ENCODE measurements around the gene SAXO1.
"Not testable (repeated sequence)": the region's sequence is repeated elsewhere in the genome, so short reads cannot be mapped to it uniquely, and the experiment has no call there.

SAXO1 gene, protein sequence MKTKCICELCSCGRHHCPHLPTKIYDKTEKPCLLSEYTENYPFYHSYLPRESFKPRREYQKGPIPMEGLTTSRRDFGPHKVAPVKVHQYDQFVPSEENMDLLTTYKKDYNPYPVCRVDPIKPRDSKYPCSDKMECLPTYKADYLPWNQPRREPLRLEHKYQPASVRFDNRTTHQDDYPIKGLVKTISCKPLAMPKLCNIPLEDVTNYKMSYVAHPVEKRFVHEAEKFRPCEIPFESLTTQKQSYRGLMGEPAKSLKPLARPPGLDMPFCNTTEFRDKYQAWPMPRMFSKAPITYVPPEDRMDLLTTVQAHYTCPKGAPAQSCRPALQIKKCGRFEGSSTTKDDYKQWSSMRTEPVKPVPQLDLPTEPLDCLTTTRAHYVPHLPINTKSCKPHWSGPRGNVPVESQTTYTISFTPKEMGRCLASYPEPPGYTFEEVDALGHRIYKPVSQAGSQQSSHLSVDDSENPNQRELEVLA

DNA sequence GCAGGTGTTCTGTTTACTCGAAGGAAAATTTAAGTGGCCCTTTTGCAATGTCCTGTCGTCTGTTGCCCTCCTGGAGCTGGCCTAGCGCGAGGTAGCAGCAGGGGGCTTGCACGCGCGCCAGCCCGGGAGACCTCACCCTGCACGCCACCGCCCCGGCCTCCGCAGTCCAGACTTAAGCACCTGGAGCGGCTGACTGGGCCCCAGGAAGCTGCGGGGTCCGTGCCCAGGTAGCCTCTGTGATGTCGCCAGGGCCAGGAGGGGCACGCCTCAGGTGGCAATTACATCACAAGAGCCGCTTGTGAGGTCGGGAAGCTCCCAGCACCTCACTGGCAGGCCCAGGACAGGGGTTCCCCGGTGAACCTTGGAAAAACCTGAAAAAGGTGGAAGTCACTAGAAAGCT, at the start of gene SAXO1:
TSS of gene SAXO1 (minus strand) at position 195 of the 400 bp plus-strand sequence. CDS start 301 bp downstream, outside the sequence.
- no peak for DNase-seq

DNA sequence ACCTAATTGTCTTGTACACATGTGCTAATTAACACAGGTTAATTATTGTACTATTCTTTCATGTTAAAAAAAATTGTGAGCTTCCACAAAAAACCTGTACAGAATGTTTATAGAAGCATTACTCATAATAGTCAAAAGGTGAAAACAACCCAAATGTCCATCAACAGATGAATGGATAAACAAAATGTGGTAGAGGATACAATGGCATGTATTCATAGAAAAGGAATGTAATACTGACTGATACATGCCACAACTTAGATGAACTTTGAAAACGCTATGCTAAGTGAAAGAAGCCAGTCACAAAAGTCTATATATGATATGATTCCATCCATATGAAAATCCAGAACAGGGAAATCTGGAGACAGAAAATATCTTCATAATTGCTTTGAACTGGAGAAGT, 41.8 kb upstream of the SAXO1 start:
- DNase-seq, result no peak

DNA sequence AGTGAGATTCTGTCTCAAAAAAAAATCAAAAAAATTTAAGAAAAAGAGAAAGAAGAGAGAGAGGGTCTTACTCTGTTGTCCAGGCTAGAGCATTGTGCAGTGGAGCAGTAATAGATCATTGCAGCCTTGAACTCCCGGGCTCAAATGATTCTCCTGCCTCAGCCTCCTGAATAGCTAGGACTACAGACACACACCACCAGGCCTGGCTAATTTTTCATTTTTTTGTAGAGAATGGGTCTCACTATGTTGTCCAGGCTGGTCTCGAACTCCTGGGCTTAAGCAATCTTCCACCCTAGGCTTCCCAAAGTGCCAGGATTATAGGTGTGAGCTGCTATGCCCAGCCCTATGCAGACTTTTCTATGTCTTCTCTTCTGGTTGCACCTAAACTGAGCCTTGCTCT, 41.2 kb upstream of the SAXO1 start:
- DNase-seq, result no peak

DNA sequence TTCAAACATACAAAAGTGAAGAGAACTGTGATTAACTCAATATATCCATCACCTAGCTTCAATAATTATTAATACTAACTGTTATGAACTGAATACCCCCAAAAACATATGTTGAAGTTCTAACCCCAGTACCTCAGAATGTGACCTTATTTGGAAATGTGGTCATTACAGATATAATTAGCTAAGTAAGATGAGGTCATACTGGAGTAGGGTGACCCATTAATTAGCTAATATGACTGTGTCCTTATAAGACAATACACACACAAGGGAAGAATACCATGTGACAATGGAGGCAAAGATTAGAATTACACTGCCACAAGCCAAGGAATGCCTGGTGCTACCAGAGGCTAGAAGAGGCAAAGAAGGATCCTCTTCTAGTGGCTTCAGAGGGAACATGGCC, 24.0 kb upstream of the SAXO1 start:
- DNase-seq, result no peak

DNA sequence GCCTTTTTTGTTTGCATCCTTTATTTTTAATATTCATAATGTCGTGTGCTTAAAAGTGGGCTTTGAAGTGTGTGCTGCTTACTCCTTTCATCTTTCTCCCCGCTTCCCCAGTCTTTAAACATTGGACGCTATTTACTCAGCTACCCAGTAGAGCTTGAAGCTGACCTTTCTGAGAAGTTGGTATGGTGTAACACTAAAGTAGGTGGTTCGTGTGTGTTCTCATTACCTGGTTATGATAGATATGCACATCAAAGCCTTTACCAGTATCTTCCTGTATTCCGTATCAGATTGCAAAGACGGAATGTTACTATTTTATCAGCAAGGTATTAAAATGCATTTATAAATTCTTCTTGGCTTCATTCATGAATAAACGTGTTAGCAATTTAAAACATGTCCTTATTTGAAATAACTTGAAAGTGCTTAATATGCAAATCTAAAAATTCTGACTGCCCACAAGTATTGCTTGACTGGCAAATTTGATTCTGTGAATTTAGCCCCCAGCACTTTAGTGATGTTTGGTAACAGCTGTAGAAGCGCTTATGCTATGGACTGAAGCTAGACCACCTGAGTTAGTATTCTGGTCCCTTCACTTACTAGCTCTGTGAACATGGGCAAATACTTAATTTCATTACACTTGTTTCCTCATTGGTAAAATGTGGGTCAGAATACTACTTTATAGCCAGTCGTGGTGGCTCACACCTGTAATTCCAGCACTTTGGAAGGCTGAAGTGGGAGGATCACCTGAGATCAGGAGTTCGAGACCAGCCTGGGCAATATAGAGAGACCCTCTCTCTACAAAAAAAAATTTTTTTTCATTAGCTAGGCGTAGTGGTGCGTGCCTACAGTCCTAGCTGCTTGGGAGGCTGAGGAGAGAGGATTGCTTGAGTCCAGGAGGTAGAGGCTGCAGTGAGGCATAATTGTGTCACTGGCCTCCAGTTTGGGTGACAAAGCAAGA, 17.9 kb upstream of the SAXO1 start:
- DNase-seq, result no peak

DNA sequence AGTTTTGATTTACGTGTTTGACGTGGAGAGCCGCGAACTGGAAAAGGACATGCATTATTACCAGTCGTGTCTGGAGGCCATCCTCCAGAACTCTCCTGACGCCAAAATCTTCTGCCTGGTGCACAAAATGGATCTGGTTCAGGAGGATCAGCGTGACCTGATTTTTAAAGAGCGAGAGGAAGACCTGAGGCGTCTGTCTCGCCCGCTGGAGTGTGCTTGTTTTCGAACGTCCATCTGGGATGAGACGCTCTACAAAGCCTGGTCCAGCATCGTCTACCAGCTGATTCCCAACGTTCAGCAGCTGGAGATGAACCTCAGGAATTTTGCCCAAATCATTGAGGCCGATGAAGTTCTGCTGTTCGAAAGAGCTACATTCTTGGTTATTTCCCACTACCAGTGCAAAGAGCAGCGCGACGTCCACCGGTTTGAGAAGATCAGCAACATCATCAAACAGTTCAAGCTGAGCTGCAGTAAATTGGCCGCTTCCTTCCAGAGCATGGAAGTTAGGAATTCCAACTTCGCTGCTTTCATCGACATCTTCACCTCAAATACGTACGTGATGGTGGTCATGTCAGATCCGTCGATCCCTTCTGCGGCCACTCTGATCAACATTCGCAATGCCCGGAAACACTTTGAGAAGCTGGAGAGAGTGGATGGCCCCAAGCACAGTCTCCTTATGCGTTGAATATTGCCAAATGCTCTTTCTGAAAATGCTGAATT, 17.1 kb upstream of the SAXO1 start:
- peak; percentile 40 for DNase-seq

DNA sequence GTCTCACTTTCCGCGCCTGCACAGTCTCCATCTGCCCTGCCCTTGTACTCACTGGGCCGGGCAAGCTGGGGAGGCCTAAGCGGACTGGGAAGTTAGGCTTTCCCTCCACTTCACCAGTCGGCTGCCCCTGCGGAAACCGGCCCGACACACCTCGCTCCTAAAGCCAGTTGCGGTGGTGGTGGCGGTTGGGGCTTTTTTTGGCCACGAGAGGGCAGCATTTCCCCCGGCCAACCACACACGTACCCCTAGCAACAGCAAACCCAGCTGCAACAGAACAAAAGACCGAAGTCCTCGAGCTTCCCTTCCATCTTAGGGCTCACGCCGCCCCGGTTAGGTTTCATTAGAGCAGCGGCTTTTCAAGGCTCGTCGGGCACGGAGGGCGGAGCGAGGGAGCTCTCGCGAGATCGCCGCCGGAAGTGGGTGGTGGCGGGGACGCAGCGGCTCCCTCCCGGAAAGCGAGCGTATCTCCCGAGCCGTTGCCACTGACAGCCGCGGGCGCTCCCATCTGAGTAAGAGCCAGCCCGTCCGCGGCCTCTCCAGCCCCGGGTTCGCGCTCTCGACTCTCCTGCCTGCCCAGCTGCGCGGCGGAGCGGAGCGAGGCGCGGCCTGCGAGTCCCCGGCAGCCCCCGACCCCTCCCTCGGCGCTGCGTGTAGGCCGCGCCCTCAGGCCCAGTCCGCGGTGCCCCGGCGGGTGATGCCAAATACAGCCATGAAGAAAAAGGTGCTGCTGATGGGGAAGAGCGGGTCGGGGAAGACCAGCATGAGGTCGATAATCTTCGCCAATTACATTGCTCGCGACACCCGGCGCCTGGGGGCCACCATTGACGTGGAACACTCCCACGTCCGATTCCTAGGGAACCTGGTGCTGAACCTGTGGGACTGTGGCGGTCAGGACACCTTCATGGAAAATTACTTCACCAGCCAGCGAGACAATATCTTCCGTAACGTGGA, 16.2 kb upstream of the SAXO1 start, which contains the start of gene RRAGA:
TSS of gene RRAGA (plus strand) at position 462 of the 951 bp plus-strand sequence. CDS start at position 695, 233 bp downstream.
- peak; percentile 95 for DNase-seq

DNA sequence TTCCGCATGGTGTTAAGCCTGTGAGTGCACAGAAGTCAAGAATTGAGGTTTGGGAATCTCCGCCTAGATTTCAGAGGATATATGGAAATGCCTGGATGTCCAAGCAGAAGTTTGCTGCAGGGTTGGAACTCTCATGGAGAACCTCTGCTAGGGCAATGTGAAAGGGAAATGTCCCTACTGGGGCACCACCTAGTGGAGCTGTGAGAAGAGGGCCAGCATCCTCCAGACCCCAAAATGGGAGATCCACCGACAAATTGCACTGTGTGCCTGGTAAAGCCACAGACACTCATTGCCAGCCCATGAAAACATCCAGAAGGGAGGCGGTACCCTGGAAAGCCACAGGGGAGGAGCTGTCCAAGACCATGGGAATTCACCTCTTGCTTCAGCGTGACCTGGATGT, 3.6 kb upstream of the SAXO1 start:
- no peak for DNase-seq

DNA sequence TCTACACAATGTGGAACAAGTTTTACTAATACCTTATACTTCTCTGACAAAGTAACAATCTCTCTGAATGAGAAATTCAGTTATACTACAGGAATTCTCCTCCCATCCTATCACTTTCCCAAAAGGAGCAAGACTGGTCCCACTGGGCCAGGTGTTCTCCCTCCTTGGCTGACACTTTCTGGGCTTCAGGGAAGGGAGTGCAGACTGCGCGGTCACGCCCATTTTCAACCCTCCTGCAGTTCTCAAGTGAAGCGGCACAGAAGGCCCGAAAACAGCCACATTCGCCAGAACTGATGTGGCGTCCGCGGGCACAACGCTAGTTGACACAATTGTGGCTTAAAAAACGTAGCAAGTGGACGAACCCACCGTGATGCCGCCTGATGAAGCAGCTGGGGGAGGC, 603 bp downstream of the SAXO1 start:
- peak; percentile 88 for DNase-seq

DNA sequence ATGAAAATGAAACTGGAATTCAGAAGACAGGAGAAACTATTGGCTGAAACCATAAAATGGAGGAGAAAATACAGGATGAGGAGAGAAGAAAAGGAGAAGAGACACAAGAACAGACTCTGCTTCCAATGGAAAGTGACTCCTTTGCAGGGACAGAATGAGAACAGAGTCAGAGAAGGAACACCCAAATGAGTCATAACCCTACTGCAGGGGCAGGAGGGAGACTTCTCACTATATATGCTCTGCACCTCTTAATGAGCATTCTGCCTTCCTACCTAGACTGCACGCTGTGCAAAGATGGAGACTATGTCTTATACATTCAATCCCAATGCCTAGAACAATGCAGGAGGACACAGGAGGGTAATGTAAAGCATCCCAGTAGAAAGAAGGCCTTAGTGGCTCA, 2.1 kb downstream of the SAXO1 start:
- DNase-seq, result no peak

DNA sequence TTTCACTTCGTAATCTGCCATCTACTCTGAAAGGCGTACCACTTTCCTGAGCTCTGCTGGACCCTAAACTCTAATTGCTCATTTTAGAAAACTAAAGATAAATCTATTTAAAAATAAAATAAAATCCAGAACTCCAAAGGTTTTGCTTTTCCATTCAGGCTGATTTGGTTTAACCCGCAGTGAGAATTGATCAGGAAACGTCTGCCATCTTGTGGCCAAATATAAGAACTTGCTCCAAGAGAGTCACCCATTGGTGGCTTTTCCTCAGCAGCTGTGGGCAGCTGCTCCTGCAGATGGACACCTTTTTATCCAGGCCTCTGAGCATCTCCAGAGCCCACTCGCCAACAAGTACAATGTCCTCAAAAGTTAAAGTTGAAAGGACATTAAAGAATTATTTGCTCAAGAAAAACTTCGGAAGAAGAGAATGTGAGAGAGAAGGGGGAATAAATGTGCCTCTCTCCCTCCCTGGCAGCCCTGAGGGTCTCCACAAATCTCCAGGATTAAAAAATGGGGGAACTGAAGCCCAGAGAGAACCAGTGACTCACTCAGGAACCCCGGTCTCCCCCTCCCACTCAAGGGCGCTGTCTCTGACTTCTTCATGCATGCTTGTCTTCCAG, 4.1 kb downstream of the SAXO1 start:
- DNase-seq, result peak; percentile 78

DNA sequence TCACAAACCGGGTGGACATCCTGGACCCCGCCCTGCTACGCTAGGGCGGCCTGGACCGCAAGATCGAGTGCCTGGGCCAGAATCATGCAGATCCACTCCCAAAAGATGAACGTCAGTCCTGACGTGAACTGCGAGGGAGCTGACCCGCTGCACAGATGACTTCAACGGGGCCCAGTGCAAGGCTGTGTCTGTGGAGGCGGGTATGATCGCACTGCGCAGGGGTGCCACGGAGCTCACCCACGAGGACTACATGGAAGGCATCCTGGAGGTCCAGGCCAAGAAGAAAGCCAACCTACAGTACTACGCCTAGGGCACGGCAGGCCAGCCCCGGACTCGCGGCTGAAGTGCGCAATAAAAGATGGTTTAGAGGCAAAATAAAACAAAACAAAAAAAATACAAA, 5.2 kb downstream of the SAXO1 start:
- no peak for DNase-seq

DNA sequence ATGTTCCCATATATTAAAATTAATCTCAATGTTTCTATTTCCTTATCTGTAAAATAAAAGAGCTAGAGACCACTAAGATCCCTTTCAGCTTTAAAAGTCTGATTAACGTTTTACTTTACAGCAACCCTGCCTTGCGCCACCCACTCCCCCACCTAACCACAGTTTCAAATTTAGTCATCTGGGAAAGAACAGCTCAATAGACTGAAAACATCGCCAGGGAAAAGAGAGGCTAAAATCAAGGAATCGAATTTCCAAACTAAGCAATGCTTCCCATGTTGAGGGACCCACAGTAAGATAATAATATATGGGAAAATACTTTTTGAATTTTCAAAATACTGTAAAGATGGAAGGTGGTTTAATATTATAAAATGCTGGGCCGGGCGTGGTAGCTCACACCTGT, 6.6 kb downstream of the SAXO1 start:
- no peak for DNase-seq

DNA sequence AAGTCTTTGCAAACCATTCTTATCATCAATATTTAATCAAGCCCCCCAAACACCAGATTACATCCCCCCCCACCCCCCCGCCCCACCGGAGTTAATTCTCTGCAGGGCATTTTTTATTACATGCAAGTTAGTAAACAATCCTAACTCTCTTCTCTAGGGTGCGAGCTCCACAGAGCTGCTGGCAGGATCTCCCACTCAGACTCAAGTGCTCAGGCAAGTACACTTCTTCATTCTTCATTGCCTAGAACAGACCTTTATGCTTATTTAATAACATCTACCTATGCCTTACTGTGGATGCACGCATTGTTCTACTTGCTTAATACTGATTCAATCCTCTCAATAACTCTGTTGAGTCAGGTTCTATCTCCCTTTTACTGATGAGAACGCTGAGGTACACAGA, 9.9 kb downstream of the SAXO1 start:
- DNase-seq, result peak; percentile 68

DNA sequence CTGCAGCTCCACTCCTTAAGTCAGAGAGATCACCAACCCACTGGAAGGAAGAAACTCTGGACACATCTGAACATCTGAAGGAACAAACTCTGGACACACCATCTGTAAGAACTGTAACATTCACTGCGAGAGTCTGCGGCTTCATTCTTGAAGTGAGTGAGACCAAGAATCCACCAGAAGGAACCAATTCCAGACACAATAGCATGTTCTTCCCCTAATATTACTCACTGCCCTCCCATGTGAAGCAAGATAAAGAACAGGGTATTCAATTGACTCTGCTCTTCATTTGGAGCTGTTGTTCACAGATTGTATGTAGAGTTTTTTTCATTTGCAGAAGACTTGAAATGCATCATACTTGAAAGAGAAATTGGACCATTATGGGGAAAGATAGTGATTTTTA, 10.8 kb downstream of the SAXO1 start:
- no peak for DNase-seq

DNA sequence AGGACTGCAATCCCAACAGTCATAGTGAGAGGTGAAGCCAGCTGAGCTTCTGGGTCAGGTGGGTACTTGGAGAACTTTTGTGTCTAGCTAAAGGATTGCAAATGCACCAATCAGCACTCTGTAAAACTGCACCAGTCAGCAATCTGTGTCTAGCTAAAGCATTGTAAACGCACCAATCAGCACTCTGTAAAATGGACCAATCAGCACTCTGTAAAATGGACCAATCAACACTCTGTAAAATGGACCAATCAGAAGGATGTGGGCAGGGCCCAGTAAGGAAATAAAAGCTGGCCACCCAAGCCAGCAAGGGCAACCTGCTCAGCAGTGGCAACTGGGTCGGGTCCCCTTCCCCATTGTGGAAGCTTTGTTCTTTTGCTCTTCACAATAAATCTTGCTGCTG, 11.4 kb downstream of the SAXO1 start:
- DNase-seq, result not testable (repeated sequence)

DNA sequence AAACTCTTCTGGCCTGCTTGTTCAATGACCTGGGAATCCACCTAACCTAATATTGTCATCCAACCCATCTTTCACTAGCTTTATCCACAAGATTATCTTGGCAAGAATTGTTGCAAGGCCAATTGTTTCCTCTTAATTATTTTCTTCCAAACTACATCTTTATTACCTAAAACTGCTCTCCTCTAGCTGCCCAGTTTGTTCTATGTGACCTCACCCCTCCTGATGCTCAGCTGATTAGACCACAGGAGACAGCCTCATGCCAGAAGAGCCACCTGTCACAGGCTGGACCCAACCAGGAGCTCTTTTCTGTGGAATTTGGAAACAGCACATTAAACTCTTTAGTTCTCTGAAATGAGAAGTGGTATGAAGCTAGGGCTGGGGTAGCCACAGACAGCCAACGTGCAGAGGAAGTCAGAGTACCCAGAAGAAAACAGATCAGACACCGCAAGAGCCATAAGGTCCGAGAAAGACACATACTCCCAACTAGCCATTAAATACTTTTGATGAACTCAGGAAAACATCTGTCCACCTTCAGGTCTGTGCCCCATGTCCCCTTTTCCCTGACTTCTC, 12.0 kb downstream of the SAXO1 start:
- DNase-seq, result no peak

DNA sequence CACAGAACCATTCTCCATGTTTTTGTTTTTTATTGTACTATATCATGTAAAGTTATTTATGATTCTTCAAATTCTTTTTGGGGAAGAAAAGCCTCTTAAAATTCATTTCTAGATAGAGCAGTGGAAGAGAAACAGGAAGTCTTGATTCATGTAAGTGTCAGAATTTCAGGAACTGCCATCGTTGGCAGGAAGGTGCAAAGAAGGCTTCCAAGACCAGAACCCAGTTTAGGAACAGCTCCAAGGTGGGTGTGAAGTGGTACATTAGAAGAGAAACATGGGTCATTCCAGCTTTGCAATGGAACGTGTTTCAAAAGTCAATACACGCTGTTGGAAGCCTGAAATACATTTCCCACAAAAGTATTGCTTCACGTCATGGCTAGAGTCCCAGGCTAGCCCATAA, 14.8 kb downstream of the SAXO1 start:
- DNase-seq, result no peak

DNA sequence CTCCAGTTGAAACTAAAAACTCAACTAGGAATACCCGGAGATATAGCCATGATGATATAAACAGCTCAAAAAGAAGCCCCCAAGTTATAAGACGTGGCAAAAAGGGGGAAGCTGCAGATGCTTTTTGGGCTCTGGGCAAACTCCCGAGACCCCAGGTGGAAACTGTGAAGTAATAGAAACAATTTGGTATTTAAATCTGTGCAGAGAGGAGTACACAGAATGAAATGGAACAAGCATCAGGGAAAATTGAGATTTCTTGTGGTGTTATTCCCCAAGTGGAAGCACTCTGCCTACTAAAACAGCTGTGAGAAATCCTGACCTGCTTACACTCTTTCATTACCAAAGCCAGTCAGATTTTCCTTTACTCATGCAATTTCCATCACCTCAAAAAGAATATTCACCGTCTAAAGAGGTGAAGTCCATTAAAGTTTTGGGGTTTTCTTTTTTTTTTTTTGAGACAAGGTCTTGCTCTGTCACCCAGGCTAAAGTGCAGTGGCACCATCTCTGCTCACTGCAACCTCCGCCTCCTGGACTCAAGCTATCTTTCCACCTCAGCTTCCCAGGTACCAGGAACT, 23.5 kb downstream of the SAXO1 start:
- DNase-seq, result no peak

DNA sequence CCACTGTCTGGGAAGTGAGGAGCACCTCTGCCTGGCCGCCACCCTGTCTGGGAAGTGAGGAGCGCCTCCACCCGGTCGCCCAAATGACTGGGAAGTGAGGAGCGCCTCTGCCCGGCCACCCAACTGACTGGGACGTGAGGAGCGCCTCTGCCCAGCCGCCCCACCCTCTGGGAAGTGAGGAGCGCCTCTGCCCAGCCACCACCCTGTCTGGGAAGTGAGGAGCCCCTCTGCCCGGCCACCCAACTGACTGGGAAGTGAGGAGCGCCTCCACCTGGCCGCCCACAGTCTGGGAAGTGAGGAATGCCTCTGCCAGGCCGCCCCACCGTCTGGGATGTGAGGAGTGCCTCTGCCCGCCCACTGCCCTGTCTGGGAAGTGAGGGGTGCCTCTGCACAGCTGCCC, 32.9 kb downstream of the SAXO1 start:
- no peak for DNase-seq

Measured in DMS79 treated with DMSO at 0.1 percent for 48 hours (cell line).